MCF 10A (cell line): ENCODE data around the gene ELANE. TPM values are rescaled to one million over a fixed set of nuclear protein-coding genes. Genes with fewer than 3 reads are reported as not detected.

ENCODE experiments used
- BruUV-seq: library from RNA; stranded (reverse); fragments of 400-500 nt; replicated peaks from 2 replicates; lab custom pipeline; 2021; lab: Mats Ljungman, UMichigan
- CTCF ChIA-PET: fragments of 300-600 bp; sonication (Branson Sonifier 250); formaldehyde crosslinking; extraction: SDS; loops from one replicate; lab custom pipeline; 2021; ENCODE audit warnings: antibody characterized with exemption, inconsistent platforms; lab: Yijun Ruan, JAX
- POLR2A ChIA-PET: fragments of 300-600, 350-650 bp; sonication (Branson Sonifier 250); formaldehyde crosslinking; extraction: SDS; loops from one replicate; lab custom pipeline; 2020; ENCODE audit warnings: antibody characterized with exemption, inconsistent platforms; lab: Yijun Ruan, JAX
- DNase-seq: peaks from one replicate; pipeline ENCODE4 v3.0.0-alpha.2; 2018; ENCODE audit not compliant: unreplicated experiment
- H3K27ac Mint-ChIP-seq: one replicate; pipeline ENCODE4 v1.8.0; 2022; ENCODE audit warnings: mild to moderate bottlenecking, low read depth, mixed read lengths; ENCODE audit not compliant: unreplicated experiment
- H3K27me3 Mint-ChIP-seq: one replicate; pipeline ENCODE4 v1.8.0; 2022; ENCODE audit warnings: mixed read lengths; ENCODE audit not compliant: insufficient read depth, unreplicated experiment
- H3K36me3 Mint-ChIP-seq: one replicate; pipeline ENCODE4 v1.8.0; 2022; ENCODE audit warnings: mild to moderate bottlenecking, moderate library complexity, mixed read lengths; ENCODE audit not compliant: insufficient read depth, unreplicated experiment
- H3K4me1 Mint-ChIP-seq: one replicate; pipeline ENCODE4 v1.8.0; 2022; ENCODE audit warnings: mixed read lengths; ENCODE audit not compliant: insufficient read depth, unreplicated experiment
- H3K4me3 Mint-ChIP-seq: one replicate; pipeline ENCODE4 v1.8.0; 2022; ENCODE audit warnings: mild to moderate bottlenecking, moderate library complexity, mixed read lengths; ENCODE audit not compliant: unreplicated experiment
- H3K9me3 Mint-ChIP-seq: one replicate; pipeline ENCODE4 v1.8.0; 2022; ENCODE audit warnings: mixed read lengths; ENCODE audit not compliant: unreplicated experiment
- CTCF ChIP-seq: fragments of 200-600 bp; IDR thresholded peaks from one replicate; pipeline ENCODE4 v1.8.0; 2022; ENCODE audit warnings: antibody characterized with exemption, mild to moderate bottlenecking; ENCODE audit not compliant: unreplicated experiment
- intact Hi-C: fragments of 100-400 bp; cut with micrococcal nuclease; formaldehyde crosslinking; loops from 2 replicates; pipeline ENCODE4 v1.14.1; 2022
- total RNA-seq: library from RNA; stranded (reverse); gene quantifications from 2 replicates; pipeline ENCODE4 v1.2.3, GENCODE V29; 2022

Gene ELANE
- total RNA-seq, 1 experiment from 2014 or later, result not detected

GRCh38 chr19:884420-885211, 32.5 kb downstream of the ELANE start:
- CTCF ChIA-PET, result interaction anchor here (0.5 kb wide), 1 partner anchor 75 kb away, joined by 3 read pairs; no protein-coding TSS in a partner anchor
- peaks cover 9% of the 10 kb centered on the region for H3K4me1 Mint-ChIP-seq
- BruUV-seq, result no TSS peak
- no peak for TF ChIP-seq CTCF
- no peaks in the 10 kb centered on the region for H3K9me3 Mint-ChIP-seq
- POLR2A ChIA-PET, result no interaction called here
- no peak for DNase-seq
- no peak overlapping the region for H3K4me3 Mint-ChIP-seq
- no peak overlapping the region for H3K27ac Mint-ChIP-seq
- peaks cover 54% of the 10 kb centered on the region for H3K36me3 Mint-ChIP-seq
- H3K27me3 Mint-ChIP-seq, result no peaks in the 10 kb centered on the region
- intact Hi-C loops, result no loop called here

- DNase-seq, result no peak
- ChIA-PET POLR2A (no interaction called here), CTCF (no interaction called here)
- Mint-ChIP-seq H3K4me3 (no peak overlapping the region), H3K9me3 (no peaks in the 10 kb centered on the region), H3K36me3 (peaks cover 53% of the 10 kb centered on the region), H3K27ac (no peak overlapping the region), H3K27me3 (no peaks in the 10 kb centered on the region), H3K4me1 (peaks cover 9% of the 10 kb centered on the region)
- no TSS peak for BruUV-seq
- no peak for TF ChIP-seq CTCF
- intact Hi-C loops, result no loop called here
Observed at GRCh38 chr19:885536-886224, 33.6 kb downstream of the ELANE start.

GRCh38 chr19:887072-887471, 35.0 kb downstream of the ELANE start:
- BruUV-seq, result no TSS peak
- Mint-ChIP-seq H3K27me3 (no peaks in the 10 kb centered on the region), H3K9me3 (no peaks in the 10 kb centered on the region), H3K27ac (no peak overlapping the region), H3K4me1 (peaks cover 9% of the 10 kb centered on the region), H3K36me3 (peaks cover 44% of the 10 kb centered on the region), H3K4me3 (no peak overlapping the region)
- no peak for DNase-seq
- CTCF ChIA-PET, result no interaction called here
- TF ChIP-seq CTCF, result no peak
- intact Hi-C loops, result no loop called here
- POLR2A ChIA-PET, result no interaction called here

GRCh38 chr19:887599-887998, 35.5 kb downstream of the ELANE start:
- no peak for TF ChIP-seq CTCF
- Mint-ChIP-seq H3K4me3 (no peak overlapping the region), H3K27me3 (no peaks in the 10 kb centered on the region), H3K27ac (no peak overlapping the region), H3K36me3 (peaks cover 44% of the 10 kb centered on the region), H3K9me3 (no peaks in the 10 kb centered on the region), H3K4me1 (peaks cover 9% of the 10 kb centered on the region)
- BruUV-seq, result no TSS peak
- intact Hi-C loops, result no loop called here
- ChIA-PET POLR2A (no interaction called here), CTCF (no interaction called here)
- DNase-seq, result no peak
